Heart left ventricle (tissue), 13 donors: ENCODE measurements around the gene C14orf93.

ENCODE experiments used
- POLR2A ChIP-seq, 2 donors: fragments of 450-650 bp; IDR thresholded peaks; one replicate each; pipeline ENCODE4 v1.6.1; 2017; ENCODE audit warnings: antibody characterized with exemption in 2 of 2, mild to moderate bottlenecking in 2 of 2, moderate library complexity in 2 of 2
- TF ChIP-seq, protein P1 (sequence below), 12 donors: fragments of 200-600 bp; sonication (generic) in 4 of 12; IDR thresholded peaks; one replicate each; pipeline versions ENCODE4 v1.5.0 to v1.8.0; 2018 to 2022; ENCODE audit warnings: antibody characterized with exemption in 12 of 12, mild to moderate bottlenecking in 5 of 12
- donor health status: ischemic (EF 13 %, LVEDD 7.1; RV severe dilation, severe dysfunction).
- donor health status: DM: no; HTN: yes; CAD: no.
- donor health status: DM: no; HTN: no; CAD: no.
- donor health status: ischemic (EF 25% LVEDD 6.9; RV normal size, moderate dysfunction).
- donor health status: ischemic (EF 25% LVEDD 5.7; RV mildly dilated, moderate dysfunction).
- donor health status: ischemic (EF 35%, LVEDD 5.7; RV mildly dilated, moderate dysfunction).
- donor health status: nonischemic (EF 11% LVEDD 7.7; RV severe dilation, severe dysfunction).
- donor health status: DM: yes; HTN: yes; CAD: no.
- donor health status: PGD.
- donor health status: ischemic (EF 29% LVEDD 5.4; RV normal size, mild dysfunction).
- donor health status: nonischemic (EF 23%, LVEDD 6.1; RV moderate dilation, normal function).

DNA sequence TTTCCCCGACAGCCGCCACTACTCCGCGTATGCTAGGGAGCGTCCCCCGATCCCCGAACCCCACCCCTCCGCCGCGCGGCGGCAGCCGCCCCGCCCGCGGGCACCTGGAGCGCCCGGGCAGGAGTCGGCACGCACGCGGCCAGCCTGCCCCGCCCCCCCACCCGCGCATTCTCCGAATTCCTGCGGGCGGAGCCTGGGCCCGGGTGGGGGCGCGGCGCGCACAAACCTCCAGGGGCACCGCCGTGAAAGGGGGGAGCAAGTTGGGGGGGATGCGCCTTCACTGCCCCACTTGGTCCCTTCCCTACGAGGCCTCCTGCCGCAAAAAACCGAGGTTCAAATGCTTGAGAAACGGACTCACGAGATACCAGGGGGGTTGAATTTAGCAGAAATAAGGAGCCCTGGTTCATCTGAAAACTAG is 29.3 kb downstream of the C14orf93 start:
- TF ChIP-seq, protein P1, sequence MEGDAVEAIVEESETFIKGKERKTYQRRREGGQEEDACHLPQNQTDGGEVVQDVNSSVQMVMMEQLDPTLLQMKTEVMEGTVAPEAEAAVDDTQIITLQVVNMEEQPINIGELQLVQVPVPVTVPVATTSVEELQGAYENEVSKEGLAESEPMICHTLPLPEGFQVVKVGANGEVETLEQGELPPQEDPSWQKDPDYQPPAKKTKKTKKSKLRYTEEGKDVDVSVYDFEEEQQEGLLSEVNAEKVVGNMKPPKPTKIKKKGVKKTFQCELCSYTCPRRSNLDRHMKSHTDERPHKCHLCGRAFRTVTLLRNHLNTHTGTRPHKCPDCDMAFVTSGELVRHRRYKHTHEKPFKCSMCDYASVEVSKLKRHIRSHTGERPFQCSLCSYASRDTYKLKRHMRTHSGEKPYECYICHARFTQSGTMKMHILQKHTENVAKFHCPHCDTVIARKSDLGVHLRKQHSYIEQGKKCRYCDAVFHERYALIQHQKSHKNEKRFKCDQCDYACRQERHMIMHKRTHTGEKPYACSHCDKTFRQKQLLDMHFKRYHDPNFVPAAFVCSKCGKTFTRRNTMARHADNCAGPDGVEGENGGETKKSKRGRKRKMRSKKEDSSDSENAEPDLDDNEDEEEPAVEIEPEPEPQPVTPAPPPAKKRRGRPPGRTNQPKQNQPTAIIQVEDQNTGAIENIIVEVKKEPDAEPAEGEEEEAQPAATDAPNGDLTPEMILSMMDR (IDR thresholded peaks at IDR 0.05) = no peak
- TF ChIP-seq POLR2A (IDR thresholded peaks at IDR 0.05) = no peak
